GM21423 (cell line): ENCODE measurements around the gene SLC35E4.
"Not testable (repeated sequence)": the region's sequence is repeated elsewhere in the genome, so short reads cannot be mapped to it uniquely, and the experiment has no call there.

Source experiments
- ATAC-seq: cut with Tn5 transposase; IDR thresholded peaks from one replicate; pipeline ENCODE4 v1.9.1; 2021; ENCODE audit warnings: mild to moderate bottlenecking, moderate library complexity; ENCODE audit not compliant: unreplicated experiment

SLC35E4 gene, protein sequence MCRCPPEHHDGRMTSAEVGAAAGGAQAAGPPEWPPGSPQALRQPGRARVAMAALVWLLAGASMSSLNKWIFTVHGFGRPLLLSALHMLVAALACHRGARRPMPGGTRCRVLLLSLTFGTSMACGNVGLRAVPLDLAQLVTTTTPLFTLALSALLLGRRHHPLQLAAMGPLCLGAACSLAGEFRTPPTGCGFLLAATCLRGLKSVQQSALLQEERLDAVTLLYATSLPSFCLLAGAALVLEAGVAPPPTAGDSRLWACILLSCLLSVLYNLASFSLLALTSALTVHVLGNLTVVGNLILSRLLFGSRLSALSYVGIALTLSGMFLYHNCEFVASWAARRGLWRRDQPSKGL

DNA sequence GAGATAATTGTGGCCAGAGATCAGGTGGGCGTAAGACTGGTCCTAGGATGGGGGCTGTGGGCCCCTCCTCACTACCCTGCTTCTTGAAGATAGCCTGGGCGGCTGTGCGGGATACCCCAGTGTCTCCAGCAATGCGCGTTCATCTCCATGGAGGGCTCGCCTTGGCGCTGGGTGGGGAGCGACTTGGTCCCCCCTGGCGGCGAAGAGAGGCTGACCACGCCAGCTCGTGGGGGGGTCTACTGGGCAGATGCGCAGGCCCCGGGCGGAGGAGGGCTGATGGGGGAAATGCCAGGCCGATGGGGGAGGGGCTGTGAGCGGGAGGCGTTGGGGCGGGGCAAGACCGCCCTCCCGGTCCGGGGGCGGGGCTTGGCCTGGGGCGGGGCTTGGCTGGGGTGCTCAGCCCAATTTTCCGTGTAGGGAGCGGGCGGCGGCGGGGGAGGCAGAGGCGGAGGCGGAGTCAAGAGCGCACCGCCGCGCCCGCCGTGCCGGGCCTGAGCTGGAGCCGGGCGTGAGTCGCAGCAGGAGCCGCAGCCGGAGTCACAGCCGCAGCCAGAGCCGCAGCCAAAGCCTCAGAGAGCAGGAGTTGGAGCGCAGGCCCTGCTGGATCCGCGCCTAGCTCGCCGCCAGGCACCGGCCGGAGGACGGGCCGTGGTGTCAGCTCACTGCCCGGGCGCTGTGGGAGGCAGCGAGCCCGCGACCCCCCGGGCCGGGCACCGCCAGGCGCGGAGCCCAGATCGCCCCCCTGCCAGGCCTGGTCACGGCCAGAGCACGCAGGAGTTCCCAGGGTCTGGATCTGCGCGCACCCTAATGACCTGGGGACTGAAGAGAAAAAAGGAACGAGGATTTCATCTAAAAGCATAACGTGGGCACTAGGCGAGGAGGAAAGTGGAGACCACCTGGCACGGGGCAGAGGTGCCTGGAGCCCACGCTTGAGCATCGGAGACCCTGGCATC, at the start of gene SLC35E4:
SLC35E4 (plus strand) TSS at position 509 of the 953 bp plus-strand sequence. CDS start 670 bp downstream, outside the sequence.
- peak; percentile 65 for ATAC-seq

DNA sequence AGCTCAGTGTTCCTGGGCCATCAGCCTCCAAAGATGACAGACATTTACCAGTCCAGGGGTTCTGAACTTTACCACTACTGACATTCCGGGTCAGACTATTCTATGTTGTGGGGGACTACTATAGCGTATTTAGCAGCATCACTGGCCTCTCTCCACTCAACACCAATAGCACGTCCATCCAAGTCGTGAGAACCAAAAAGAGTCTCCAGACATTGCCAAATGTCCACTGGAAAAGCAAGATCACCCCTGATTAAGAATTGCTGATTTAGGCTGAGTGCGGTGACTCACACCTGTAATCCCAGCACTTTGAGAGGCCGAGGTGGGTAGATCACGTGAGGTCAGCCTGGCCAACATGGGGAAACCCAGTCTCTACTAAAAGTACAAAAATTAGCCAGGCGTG, 49.2 kb upstream of the SLC35E4 start:
- ATAC-seq: no peak

DNA sequence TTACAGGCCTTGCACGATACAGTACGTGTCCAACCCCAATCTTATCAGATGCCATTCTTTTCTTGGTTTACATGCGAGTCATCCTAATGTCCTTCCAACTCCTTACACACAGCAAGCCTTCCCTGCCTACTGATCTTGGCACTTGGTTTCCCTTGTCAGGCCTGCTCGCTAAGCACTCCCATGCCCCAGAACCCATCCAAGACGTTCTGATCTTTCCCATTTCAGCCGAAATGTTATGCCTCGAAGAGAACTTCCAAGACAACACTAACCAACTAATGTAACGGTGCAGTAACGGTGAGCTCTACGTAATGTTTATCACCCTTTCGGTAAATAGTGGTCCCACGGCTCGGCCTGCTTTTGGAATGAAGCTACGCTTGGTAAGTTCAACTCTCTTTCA, 44.4 kb upstream of the SLC35E4 start:
- no peak for ATAC-seq

DNA sequence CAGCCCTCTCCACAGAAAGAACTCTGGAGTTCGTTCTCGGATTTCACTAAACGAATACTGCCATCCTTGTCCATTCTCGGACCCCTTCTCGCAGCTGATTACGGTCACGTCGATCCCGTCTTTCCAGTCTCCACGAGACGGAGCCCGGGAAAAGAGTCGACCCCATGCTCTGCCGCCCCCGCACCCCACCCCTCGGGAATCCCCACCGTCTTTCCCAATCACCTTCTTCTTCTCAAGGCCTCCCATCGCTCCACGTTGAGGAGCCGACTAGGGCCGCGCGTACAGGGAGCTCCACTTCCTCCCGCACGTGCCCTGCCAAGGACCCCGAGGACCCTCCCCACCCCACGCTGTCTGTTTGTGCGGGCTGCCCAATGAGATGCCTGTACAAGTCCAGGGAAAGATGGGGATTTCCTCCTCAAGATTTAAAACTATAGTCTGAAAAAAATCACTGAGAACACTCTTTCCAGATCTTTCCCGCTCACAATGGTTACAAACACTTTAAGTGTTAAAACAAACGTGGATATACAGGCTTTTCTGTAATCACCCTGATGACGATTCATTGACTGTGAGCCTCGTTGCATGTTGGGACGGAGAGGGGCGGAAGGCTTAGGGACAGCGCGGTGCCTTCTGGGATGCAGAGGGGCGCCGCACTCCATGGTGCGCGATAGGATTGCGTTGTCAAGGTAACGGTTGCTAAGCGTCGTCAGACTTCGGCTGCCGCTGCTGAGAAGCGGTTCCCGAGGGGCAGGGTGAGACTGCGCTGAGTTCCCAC, 43.8 kb upstream of the SLC35E4 start, which contains the start of gene PES1:
PES1 (minus strand) TSS at position 323 of the 772 bp plus-strand sequence; CDS start at position 246, 77 bp downstream.
- peak; percentile 98 for ATAC-seq

DNA sequence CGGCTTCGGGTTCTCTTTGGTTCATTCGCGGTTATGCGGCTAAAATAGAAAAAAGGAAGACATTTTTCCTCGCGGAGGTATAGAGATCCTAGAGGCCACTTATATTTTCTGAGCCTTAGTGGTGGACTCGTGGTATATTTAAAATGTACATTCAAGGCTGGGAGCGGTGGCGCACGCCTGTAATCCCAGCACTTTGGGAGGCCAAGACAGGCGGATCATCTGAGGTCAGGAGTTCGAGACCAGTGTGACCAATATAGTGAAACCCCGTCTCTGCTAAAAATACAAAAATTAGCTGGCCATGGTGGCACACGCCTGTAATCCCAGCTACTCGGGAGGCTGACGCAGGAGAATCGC, 43.2 kb upstream of the SLC35E4 start:
- ATAC-seq: not testable (repeated sequence)

DNA sequence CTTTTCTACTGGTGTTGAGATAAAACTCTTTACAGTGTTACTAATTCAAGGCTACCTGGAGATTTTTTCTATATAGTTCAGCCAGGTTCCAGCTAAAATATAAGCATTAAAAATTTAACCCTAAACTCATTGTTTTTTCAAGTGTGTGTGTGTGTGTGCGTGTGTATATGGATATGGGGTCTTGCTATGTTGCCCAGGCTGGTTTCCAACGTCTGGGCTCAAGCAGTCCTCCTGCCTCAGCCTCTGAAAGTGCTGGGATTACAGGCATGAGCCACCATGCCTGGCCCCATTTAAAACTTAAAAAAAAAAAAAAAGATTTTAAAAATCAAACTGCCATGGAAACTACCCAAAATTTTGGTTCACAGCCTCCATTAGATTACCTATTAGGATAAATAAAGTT, 39.4 kb upstream of the SLC35E4 start:
- no peak for ATAC-seq

DNA sequence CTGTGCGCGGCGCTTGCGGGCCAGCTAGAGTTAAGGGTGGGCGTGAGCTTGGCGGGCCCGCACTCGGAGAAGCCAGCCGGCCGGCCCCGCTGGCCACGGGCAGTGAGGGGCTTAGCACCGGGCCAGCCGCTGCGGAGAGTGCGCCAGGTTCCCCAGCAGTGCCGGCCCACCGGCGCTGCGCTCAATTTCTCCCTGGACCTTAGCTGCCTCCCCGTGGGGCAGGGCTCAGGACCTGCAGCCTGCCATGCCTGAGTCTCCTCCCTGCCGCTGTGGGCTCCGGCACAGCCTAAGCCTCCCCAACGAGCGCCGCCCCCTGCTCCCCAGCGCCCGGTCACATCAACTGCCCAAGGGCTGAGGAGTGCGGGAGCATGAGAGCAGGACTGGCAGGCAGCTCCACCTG, 38.7 kb upstream of the SLC35E4 start:
- no peak for ATAC-seq

DNA sequence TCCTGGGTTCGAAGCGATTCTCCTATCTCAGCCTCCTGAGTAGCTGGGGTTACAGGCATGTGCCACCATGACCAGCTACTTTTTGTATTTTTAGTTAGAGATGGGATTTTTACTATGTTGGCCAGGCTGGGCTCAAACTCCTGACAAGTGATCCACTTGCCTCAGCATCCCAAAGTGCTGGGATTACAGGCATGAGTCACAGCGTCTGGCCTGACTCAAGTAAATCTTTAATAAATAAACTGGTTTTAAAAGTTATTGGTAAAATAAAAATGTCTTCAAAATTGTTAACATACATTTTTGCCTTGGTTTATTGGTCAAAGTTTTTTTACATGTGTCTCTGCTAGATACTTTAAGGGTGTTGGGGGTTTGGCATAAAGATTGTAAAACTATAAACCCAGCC, 36.6 kb upstream of the SLC35E4 start:
- ATAC-seq: no peak

DNA sequence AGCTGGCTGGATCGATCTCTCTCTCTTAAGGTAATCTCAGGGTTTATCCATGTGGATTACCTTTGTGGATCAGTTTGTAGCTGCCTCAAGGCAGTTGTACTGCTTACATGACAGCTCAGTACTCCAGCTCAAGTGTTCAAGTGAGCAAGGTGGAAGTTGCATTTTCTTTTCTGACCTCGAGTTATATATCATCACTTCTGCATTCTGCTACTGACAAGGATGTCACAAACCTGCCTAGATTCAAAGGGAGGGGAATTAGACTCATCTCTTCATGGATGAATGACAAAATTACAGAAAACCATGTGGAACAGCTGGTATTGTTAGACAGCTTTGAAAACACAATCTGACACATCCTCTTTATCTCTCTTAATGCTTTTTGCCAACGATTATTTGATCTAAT, 34.7 kb upstream of the SLC35E4 start:
- ATAC-seq: no peak

DNA sequence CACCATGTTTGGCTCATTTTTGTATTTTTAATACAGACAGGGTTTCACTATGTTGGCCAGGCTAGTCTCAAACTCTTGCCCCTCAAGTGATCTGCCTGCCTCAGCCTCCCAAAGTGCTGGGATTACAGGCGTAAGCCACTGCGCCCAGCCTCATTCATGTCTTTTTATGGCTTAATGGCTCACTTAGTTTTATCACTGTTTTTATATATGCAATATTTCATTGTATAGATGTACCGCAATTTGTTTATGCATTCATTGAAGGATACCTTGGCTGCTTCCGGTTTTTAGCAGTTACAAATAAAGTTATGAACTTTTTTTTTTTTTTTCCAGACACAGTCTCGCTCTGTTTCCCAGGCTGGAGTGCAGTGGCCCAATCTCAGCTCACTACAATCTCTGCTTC, 34.1 kb upstream of the SLC35E4 start:
- no peak for ATAC-seq

DNA sequence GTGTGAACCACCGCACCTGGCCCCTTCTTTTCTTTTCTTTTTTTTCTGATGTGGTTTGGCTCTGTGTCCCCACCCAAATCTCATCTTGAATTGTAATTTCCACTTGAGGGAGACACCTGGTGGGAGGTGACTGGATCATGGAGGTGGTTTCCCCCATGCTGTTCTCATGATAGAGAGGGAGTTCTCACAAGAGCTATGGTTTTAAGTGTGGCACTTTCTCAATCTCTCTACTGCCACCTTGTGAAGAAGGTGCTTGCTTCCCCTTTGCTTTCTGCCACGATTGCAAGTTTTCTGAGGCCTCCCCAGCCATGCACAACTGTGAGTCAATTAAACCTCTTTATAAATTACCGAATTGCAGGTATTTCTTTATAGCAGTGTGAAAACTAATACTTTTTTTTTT, 33.5 kb upstream of the SLC35E4 start:
- no peak for ATAC-seq

DNA sequence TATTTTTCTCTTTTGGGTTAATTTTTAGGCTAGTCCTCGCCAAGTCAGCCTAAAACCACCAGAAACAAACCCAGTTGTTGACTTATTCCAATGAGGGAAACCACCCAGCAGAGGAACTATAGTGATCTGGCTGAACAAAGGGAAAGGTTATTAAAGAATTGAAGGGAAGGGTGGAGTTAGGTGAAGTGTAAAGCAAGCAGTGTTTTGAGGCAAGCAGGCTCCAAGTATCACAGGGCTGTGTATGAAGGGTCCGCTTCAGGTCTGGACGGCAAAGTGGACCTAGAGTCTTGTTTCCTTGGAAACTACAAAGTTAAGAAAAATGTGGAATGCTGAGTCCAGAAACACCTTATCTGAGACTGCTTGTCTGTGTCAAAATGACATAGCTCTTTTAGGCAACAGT, 31.8 kb upstream of the SLC35E4 start:
- no peak for ATAC-seq

DNA sequence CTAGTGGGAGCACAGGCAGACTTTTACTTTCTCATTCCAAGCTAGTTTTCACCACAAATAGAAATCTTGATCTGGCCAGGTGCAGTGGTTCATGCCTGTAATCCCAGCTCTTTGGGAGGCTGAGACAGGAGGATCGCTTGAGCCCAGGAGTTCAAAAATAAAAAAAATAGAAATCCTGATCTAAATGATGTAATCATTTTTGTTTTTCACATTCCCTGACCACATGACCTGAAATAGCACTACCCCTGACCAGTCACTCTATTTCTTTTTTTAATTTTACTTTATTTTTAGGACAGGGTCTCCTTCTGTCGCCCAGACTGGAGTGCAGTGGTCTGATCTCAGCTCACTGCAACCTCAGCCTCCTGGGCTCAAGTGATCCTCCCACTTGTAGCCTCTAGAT, 30.9 kb upstream of the SLC35E4 start:
- ATAC-seq: no peak

DNA sequence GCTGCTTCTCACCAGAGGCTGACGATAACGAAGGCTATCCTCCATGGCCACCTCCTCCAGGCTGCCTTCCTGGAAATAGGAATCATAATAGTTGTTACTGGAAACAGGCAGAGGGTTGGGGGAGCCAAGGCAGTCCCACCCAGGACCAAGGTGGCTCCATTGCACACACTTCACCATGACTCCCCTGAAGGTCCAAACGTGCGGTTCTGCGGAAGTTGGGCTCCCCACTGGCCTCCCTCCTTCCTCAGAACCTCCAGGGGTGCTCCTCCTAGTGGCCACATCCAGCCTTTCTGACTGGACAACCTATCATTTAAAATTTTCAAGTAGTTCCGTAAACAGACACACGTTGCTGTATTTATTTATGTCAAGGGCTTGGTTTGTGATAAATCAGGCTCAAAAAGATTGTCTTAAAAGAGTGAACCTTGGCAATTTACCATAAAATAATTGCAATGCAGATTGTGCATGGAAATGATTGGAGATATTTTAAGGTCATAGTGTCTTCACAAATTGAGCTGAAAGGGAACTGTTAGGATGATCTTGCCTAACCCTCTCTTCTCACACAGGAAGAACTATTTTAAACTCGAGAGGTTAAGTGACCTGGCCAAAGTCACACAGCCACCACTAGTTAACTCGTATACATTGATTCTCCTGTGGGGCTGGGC, 30.0 kb upstream of the SLC35E4 start:
- ATAC-seq: no peak

DNA sequence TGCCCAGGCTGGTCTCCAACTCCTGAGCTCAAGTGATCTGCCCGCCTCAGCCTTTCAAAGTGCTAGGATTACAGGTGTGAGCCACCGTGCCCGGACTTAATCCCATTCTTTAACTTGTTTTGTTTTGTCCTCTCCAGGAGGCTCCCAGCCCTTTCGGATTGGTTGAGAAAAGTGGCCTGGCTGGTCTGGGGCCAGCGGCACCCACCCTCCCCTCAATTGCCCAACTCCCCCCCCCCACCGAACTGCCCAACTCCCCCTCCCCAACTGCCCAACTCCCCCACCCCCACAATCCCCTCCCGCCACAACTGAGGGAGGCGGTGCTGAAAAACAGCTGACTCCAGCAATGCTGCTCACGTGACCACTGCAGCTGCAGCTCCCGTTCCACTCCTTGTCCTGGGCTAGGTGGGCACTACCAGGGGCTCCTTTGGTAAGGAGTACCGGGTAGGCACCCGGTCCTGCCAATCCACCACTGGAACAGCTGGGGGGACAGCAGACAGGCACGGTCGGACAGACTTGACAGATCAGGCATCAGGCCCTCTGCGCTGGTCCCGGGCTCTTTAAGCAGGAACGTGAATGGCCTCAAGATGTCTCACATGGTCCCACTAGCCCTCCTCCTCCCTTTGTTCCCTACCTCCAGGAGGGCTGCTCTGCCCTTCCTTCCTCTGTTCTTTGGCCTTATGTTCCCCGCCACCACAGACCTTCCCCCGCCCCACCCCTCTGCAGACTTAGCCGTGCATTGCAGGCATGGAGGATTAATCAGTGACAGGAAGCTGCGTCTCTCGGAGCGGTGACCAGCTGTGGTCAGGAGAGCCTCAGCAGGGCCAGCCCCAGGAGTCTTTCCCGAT, 28.9 kb upstream of the SLC35E4 start, which contains the start of gene TCN2:
TCN2 (plus strand) TSS at position 720 of the 845 bp plus-strand sequence. CDS start 158 bp downstream, outside the sequence.
- peak; percentile 59 for ATAC-seq

DNA sequence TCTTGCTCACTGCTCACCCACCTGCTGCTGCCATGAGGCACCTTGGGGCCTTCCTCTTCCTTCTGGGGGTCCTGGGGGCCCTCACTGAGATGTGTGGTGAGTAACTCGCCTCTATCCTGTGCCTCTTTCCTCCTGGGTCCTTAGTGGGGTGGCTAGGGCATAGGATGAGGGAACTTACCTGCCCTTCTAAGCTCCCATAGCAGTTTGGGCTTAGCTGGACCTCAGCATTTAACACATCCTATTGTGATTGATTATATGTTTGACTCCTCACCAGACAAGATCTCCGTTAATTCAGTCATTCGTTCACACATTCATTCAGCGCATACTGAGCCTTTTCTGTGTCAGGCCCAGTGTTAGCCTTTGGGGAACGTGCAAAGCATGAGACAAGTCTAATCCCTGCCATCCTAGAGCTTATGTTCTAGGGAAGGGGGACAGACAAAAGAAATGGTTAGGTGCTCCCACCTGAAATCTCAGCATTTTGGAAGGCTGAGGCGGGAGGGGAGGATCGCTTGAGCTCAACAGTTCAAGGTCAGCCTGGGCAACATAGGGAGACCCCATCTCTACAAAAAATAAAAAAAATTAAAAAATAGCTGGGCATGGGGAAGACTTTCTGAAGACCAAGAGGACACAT, 28.2 kb upstream of the SLC35E4 start:
- no peak for ATAC-seq

DNA sequence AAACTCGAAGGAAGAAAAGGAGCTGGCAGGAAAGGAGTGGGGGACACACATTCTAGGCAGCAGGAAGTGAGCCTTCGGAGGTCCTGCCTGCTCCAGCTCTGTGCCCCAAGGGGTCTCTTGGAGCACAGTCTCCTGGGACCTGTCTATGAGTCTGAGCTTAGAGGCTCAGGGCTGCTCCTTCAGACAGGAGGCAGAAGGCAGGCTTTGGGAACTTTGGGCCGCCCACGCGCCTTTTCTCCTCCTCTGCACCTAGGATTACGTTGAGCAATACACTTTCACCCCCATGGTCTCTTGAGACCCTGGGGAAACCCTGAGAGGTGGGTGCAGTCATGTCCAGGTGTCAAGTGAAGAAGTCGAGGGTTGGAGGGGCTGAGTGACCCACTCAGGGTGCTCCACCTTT, 27.6 kb upstream of the SLC35E4 start:
- no peak for ATAC-seq

DNA sequence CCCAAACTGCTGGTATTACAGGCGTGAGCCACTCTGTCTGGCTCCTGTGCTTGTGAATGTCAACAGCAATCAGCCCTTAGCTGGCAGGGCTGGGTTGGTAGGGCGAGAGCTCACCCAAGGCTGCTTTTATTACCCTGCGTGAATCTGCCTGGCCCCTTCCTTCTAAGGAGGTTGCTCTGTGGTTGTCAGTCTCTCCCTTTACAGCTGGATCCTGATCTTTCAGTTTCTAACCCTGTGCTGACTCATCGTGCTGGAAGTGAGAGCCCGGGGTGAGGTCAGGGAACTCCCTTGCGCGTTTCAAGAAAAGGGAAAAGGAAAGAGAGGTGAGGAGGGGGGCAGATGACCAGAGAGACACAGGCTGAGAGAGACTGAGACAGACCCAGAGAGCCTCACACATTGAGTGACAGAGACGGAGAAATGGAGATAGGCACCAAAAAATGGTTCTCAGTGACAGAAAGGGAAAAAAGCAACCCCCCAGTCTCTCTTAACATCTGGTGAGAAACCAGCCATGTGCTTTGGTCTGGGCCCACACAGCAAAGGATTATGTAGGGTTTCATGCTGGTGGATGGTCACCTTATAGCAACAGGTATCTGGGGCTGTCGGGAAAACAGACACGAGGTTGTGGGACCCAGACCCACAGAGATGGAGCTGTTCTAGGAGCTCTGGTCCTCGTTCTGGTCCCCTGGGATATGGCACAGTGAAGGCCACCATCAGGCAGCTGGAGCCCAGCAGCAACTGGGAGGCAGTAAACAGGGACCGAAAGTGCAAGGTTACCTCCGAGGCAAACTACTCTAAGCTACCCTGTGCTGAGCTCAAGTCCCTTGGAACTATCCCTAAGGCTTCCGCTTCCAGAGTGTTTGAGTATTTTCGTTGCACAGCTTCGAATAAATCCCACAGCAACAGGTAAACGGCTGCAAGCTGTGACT, 26.1 kb upstream of the SLC35E4 start:
- ATAC-seq: peak; percentile 29
